ENCODE results near the gene EPHX1.
"Not testable (repeated sequence)": the region's sequence is repeated elsewhere in the genome, so short reads cannot be mapped to it uniquely, and the experiment has no call there.

The EPHX1 gene

DNA sequence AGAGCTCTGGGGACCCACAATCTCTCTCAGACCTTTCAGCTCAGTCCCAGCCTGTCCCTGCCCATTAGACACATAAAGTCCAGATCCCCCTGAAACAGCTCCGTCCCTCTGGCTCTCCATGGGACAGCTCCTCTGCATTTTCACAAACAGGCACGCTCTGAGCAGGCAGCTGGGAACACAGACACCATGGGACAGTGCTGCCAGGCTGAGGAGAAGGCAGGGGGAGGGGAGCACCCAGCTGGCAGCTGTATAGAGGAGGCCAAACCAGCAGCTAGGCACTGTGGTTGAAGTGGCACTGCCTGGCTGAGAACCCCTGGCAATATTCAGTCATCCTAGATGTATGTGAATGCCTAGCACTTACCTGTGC is 70.3 kb downstream of the EPHX1 start:
- DNase-seq (ENCODE audit: insufficient read length, low spot score) (no peak), FAIRE-seq (no peak)

DNA sequence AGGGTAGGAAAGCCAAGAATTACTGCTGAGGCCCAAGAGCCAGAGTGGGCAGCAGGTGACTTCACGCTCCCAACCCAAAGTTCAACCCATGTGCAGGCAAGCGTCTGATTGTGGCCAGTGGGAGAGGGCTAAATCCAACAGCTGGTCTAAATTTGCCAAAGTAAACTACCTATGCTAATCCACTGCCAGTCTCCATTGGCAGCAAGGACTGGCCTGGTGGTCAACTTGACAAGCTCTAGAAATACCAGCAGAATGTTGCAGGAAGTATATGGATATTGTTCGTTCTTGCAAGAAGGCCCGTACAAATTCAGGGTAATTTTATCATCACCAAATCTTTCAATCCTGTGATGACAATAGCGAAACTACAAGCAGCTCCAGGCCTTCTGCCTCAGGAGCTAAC is 70.7 kb downstream of the EPHX1 start:
- FAIRE-seq (no peak), DNase-seq (ENCODE audit: insufficient read length, low spot score) (no peak)

- DNase-seq (ENCODE audit: insufficient read length, low spot score) (peak; percentile 61), FAIRE-seq (peak; percentile 40)
Observed at GRCh38 chr1:225881081-225881958, 71.4 kb downstream of the EPHX1 start.

GRCh38 chr1:225881959-225882693 is 72.2 kb downstream of the EPHX1 start, which contains the start of gene TMEM63A:
Gene TMEM63A (minus strand): TSS chr1:225882380. CDS start chr1:225877580, 4,800 bp downstream.
- DNase-seq (ENCODE audit: insufficient read length, low spot score) (peak; percentile 95), FAIRE-seq (peak; percentile 18)

DNA sequence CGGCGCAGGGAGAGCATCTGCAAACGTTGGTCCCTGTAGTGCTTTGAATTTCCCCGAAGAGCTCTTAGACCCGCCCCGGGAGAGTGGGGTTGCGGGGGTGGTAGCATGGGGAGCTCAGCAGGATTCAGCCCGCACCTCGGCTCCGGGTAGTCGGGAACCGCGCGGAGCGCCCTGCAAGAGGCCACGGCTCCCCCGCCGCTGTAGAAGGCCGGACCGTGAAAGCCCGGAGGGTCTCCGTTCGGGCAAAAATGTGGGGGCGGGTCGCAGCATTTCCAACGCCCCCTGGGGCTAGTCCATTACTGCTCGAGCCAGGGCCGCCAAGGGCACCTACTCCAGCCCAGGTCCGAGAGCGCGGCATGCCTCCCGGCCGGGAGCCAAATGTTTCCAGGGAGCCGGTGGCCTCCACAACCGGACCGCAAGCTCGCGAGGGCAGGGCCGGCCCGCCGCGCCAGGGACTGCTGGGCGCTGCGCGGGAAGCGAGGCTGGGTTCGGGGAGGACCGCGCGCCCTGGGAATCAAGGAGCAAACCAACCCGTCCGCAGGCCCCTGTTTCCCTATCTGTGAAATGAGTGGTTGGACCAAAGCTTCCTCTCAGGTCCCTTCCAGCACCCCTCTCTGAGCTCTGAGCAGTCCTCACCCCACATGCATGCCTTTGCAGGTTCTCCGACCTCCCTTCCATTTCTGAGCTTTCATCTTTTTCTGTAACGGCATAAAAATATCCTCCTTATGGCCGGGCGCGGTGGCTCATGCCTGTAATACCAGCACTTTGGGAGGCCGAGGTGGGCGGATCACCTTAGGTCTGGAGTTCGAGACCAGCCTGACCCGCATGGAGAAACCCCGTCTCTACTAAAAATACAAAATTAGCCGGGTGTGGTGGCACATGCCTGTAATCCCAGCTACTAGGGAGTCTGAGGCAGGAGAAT is 73.0 kb downstream of the EPHX1 start:
- DNase-seq (ENCODE audit: insufficient read length, low spot score) (peak; percentile 46), FAIRE-seq (no peak)

DNA sequence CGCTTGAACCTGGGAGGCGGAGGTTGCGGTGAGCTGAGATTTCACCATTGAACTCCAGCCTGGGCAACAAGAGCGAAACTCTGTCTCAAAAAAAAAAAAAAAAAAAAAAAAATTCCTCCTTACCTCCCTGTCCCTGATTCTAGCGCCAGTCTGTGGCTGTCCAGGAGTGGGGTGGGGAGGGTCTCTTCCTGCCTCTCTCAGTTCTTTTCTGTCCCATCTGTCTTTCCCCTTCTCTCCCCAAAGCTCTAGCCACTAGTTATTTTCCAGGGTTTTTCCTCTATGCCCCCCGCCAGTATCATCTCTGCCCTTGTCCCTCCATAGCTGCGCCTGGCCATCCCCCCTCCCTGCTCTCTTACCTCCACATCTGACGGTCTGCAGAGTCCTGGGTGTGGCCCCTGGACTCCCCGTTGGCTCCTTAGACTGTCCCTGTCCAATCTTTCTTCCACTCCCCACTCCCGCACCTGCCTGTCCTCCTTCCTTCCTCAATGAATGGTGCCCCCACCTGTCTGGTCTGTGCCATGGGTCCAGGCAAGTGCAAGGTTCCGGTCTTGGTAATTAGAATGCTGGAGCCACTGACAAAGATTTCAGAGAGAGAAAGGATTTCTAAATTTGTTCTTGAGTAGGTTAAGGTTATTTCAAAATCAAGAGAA is 73.8 kb downstream of the EPHX1 start:
- DNase-seq (ENCODE audit: insufficient read length, low spot score) (no peak), FAIRE-seq (no peak)

DNA sequence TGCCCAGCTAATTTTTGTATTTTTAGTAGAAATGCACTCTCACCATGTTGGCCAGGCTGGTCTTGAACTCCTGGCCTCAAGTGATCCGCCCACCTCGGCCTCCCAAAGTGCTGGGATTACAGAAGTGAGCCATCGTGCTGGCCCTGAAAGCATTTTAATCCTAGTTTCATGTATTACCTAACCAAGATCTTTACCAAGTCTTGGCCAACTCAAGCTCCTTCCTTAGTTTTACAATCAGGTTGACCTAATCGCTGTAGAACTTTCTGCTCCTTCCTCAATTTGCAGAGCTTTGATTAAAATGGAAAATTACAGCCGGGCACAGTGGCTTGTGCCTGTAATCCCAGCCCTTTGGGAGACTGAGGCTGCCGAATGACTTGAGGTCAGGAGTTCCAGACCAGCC is 75.4 kb downstream of the EPHX1 start:
- FAIRE-seq: no peak
- no peak for DNase-seq (ENCODE audit: insufficient read length, low spot score)

GRCh38 chr1:225886159-225887029 is 76.5 kb downstream of the EPHX1 start:
- no peak for FAIRE-seq
- no peak for DNase-seq (ENCODE audit: insufficient read length, low spot score)

DNA sequence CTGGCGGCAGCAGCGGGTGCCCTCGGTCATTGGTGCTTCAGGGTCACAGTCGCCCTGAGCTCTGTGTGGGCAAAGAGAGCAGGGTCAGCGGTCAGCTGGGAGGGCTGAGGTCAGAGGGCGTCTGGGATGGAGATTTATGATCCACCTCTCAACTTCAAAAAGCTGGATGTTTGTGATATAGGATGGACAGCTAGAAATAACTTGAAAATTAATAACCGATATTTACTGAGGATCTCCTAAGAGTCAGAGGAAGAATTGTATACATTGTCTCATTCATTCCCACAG is 77.0 kb downstream of the EPHX1 start:
- FAIRE-seq: no peak
- DNase-seq (ENCODE audit: insufficient read length, low spot score): no peak

GRCh38 chr1:225887554-225888288 is 77.8 kb downstream of the EPHX1 start:
- not testable (repeated sequence) for FAIRE-seq

GRCh38 chr1:225888289-225888897 is 78.5 kb downstream of the EPHX1 start:
- FAIRE-seq (no peak), DNase-seq (ENCODE audit: insufficient read length, low spot score) (no peak)

More at GRCh38 chr1:225887554-225888288, 77.8 kb downstream of the EPHX1 start:
- DNase-seq (ENCODE audit: insufficient read length, low spot score): not testable (repeated sequence)

DNA sequence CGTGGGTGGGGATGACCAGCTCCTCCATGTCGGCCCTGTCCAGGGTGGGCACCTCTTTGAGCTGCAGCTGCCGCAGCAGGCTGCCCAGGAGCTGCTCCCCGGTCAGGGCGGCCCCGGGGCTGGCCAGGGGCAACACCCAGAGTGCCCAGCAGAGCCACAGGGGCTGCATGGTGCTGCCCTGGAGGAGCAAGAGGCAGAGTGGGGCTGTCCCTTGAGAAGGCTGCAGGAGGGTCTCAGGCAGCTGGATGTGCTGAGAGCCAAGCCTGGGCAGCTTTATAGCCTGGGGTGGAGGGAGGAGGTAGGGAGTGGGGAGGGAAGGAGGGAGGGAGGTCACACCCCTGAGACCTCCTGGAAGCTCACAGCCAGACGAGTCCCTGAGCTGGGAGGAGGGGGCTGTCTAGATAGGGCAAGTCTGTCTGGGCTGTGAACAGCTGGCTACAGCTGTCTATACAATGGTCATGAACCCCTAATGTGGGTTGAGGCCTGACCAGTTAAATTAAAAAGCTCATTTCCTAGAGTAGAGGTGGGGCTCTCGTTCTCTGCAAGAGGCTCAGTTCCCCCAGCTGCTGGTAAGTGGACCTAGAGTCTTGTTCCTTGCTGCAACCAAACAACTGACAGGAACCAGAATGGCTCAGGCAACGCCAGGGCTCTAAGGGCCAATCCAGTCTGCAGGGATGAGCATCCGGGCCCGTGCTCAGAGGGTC is 79.1 kb downstream of the EPHX1 start, which contains the start of gene LEFTY1:
Gene LEFTY1 (minus strand): TSS at position 249 of the 704 bp plus-strand sequence. CDS start 80 bp downstream, at position 169.
- FAIRE-seq (no peak), DNase-seq (ENCODE audit: insufficient read length, low spot score) (no peak)

DNA sequence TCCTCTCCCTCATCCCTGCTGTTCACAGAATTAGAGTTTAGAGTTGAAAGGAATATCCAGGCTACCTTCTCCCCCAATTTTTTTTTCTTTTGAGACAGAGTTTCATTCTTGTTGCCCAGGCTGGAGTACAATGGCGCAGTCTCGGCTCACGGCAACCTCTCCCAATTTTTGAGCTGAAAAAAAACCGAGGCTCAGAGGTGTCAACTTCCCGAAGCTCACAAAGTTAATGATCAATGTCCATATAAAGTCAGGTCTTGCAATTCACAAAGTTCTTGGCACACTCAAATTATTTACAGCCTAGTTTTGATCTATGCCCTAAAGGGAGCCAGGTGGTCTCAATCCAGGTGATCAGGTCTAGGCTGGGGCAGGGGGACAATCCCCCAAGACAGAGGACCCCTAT is 79.8 kb downstream of the EPHX1 start:
- FAIRE-seq (no peak), DNase-seq (ENCODE audit: insufficient read length, low spot score) (no peak)

- FAIRE-seq (no peak), DNase-seq (ENCODE audit: insufficient read length, low spot score) (no peak)
Observed at GRCh38 chr1:225890346-225891228, 80.7 kb downstream of the EPHX1 start.

DNA sequence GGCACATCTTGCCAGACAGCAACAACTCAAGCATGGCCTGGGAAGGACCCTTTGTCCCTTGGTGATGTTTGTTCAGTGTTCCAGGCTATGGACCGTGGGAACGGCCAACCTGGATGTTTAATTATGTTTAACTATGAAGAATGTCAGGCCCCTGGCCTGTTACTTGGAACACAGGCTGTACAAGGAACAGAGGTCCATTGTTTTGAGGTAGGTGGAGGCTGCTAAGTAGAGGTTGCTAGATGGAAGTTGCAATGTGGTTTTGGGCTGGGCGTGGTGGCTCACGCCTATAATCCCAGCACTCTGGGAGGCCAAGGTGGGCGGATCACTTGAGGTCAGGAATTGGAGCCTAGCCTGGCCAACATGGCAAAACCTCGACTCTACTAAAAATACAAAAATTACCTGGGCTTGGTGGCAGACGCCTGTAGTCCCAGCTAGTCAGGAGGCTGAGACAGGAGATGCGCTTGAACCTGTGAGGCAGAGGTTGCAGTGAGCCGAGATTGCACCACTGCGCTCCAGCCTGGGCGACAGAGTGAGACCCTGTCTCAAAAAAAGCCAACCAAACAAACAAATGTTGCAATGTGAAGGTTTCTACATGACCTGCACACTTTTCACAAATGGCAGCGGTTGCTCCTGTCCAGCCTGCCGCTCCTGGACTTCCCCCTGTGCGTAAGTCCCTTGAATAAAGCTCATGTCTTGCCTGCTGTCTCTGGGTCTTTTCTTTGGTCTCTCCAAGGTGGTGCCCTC is 81.5 kb downstream of the EPHX1 start:
- no peak for DNase-seq (ENCODE audit: insufficient read length, low spot score)
- FAIRE-seq: no peak

GRCh38 chr1:225892307-225892706 is 82.4 kb downstream of the EPHX1 start:
- no peak for DNase-seq (ENCODE audit: insufficient read length, low spot score)
- FAIRE-seq: no peak

Measured in GM19239 (cell line).